Anterior cingulate cortex (tissue), 58 donors: Measurements from ENCODE around the gene RAD52.

Experiments
- DNase-seq, 58 donors: peaks; one replicate each; lab custom pipeline; 2025; lab: John Stamatoyannopoulos, UW

RAD52 gene

GRCh38 chr12:916712-917445 lies 32.6 kb downstream of the RAD52 start:
- DNase-seq: no peak

- peak in 2 of 58 donors; percentile 15 to 19 for DNase-seq
Measured at GRCh38 chr12:916240-916639, 33.3 kb downstream of the RAD52 start.

GRCh38 chr12:915090-915489 lies 34.4 kb downstream of the RAD52 start:
- DNase-seq: no peak

GRCh38 chr12:913919-914698 lies 35.4 kb downstream of the RAD52 start:
- DNase-seq: no peak

GRCh38 chr12:912466-913235 lies 36.8 kb downstream of the RAD52 start:
- DNase-seq: no peak

GRCh38 chr12:911191-911826 lies 38.2 kb downstream of the RAD52 start:
- DNase-seq: no peak

GRCh38 chr12:910416-910815 lies 39.1 kb downstream of the RAD52 start:
- no peak for DNase-seq

GRCh38 chr12:909861-910260 lies 39.6 kb downstream of the RAD52 start:
- DNase-seq: no peak

GRCh38 chr12:907413-908185 lies 41.9 kb downstream of the RAD52 start:
- no peak for DNase-seq

GRCh38 chr12:906062-906585 lies 43.4 kb downstream of the RAD52 start:
- DNase-seq: no peak

- no peak for DNase-seq
Measured at GRCh38 chr12:905261-906031, 44.0 kb downstream of the RAD52 start.

- no peak for DNase-seq
Measured at GRCh38 chr12:904010-904414, 45.5 kb downstream of the RAD52 start.

GRCh38 chr12:903055-903454 lies 46.4 kb downstream of the RAD52 start:
- no peak for DNase-seq

- DNase-seq: no peak
Measured at GRCh38 chr12:902581-902980, 46.9 kb downstream of the RAD52 start.

GRCh38 chr12:897386-897785 lies 52.1 kb downstream of the RAD52 start:
- DNase-seq: no peak

GRCh38 chr12:896031-896430 lies 53.5 kb downstream of the RAD52 start:
- DNase-seq: no peak

GRCh38 chr12:894226-894625 lies 55.3 kb downstream of the RAD52 start:
- DNase-seq: no peak

GRCh38 chr12:886206-886605 lies 63.3 kb downstream of the RAD52 start:
- no peak for DNase-seq

GRCh38 chr12:885701-886100 lies 63.8 kb downstream of the RAD52 start:
- DNase-seq: no peak
